Colonic mucosa (tissue), 4 donors: Measurements from ENCODE around the gene OAT. TPM values are rescaled to one million over a fixed set of nuclear protein-coding genes. Genes with fewer than 3 reads are reported as not detected.

Source experiments
- DNase-seq: peaks from one replicate; pipeline ENCODE4 v3.0.0-alpha.2; 2020
- H3K27ac ChIP-seq: fragments of 200-600 bp; one replicate; pipeline ENCODE4 v1.8.0; 2021
- H3K27me3 ChIP-seq: fragments of 200-600 bp; one replicate; pipeline ENCODE4 v1.8.0; 2021
- H3K36me3 ChIP-seq: fragments of 200-600 bp; one replicate; pipeline ENCODE4 v1.8.0; 2021
- H3K4me1 ChIP-seq: fragments of 200-600 bp; one replicate; pipeline ENCODE4 v1.8.0; 2021; ENCODE audit warnings: mild to moderate bottlenecking
- H3K4me3 ChIP-seq: fragments of 200-600 bp; one replicate; pipeline ENCODE4 v1.8.0; 2021
- H3K9ac ChIP-seq, 2 donors: one replicate each; pipeline ENCODE4 v1.7.0; 2013; ENCODE audit warnings: control low read depth in 2 of 2, low read depth in 2 of 2, low read length in 2 of 2
- H3K9me3 ChIP-seq: fragments of 200-600 bp; one replicate; pipeline ENCODE4 v1.8.0; 2021
- CTCF ChIP-seq: fragments of 200-600 bp; IDR thresholded peaks from one replicate; pipeline ENCODE4 v1.8.0; 2022; ENCODE audit warnings: antibody characterized with exemption, mild to moderate bottlenecking
- intact Hi-C: fragments of 100-400 bp; cut with DNase I; formaldehyde crosslinking; loops from one replicate; pipeline ENCODE4 v1.14.1; 2022
- total RNA-seq, 2 donors: library from RNA; stranded (reverse); fragmentation: NEBNext Ultra II Directional in 1 of 2; extraction: Animal tissue kit (Norgen Biotek cat#: 25700) in 1 of 2; gene quantifications; one replicate each; pipeline ENCODE4 v1.2.1, GENCODE V29; 2021
- donor health status: healthy.
- donor health status: DM: no; HTN: no; CAD: no.
- donor health status: DM: no; HTN: no; CAD: no.

The OAT gene
- total RNA-seq, 2 donors from 2014 or later, result 65.0 to 113 TPM

GRCh38 chr10:124380256-124380995 is 38.3 kb downstream of the OAT start:
- Histone ChIP-seq H3K9ac (no peak overlapping the region), H3K36me3 (no peaks in the 10 kb centered on the region), H3K27ac (no peak overlapping the region), H3K4me3 (no peak overlapping the region), H3K9me3 (no peaks in the 10 kb centered on the region), H3K27me3 (peaks cover 6% of the 10 kb centered on the region), H3K4me1 (no peaks in the 10 kb centered on the region)
- DNase-seq, result no peak
- intact Hi-C loops, result loop anchor here (10.0 kb wide), 1 partner anchor 796 kb away; no protein-coding TSS in a partner anchor
- TF ChIP-seq CTCF, result no peak

- Histone ChIP-seq H3K4me1 (no peaks in the 10 kb centered on the region), H3K9ac (no peak overlapping the region), H3K27ac (no peak overlapping the region), H3K4me3 (no peak overlapping the region), H3K9me3 (no peaks in the 10 kb centered on the region), H3K27me3 (peaks cover 6% of the 10 kb centered on the region), H3K36me3 (no peaks in the 10 kb centered on the region)
- DNase-seq, result no peak
- intact Hi-C loops, result loop anchor here (10.0 kb wide), 1 partner anchor 795 kb away; no protein-coding TSS in a partner anchor
- no peak for TF ChIP-seq CTCF
These were observed 39.0 kb downstream of the OAT start for GRCh38 chr10:124379609-124380193.

GRCh38 chr10:124378881-124379471 is 39.7 kb downstream of the OAT start:
- no peak overlapping the region for H3K4me3 ChIP-seq
- no peak for TF ChIP-seq CTCF
- intact Hi-C loops, result no loop called here
- peaks cover 6% of the 10 kb centered on the region for H3K27me3 ChIP-seq
- no peaks in the 10 kb centered on the region for H3K4me1 ChIP-seq
- H3K9ac ChIP-seq, result no peak overlapping the region
- H3K9me3 ChIP-seq, result no peaks in the 10 kb centered on the region
- H3K36me3 ChIP-seq, result no peaks in the 10 kb centered on the region
- no peak for DNase-seq
- no peak overlapping the region for H3K27ac ChIP-seq

- Histone ChIP-seq H3K36me3 (no peaks in the 10 kb centered on the region), H3K9me3 (no peaks in the 10 kb centered on the region), H3K27me3 (peaks cover 6% of the 10 kb centered on the region), H3K9ac (no peak overlapping the region), H3K4me1 (no peaks in the 10 kb centered on the region), H3K4me3 (no peak overlapping the region), H3K27ac (no peak overlapping the region)
- intact Hi-C loops, result no loop called here
- no peak for DNase-seq
- TF ChIP-seq CTCF, result no peak
These were observed 40.5 kb downstream of the OAT start for GRCh38 chr10:124378271-124378670.

- no peak for DNase-seq
- H3K36me3 ChIP-seq, result no peaks in the 10 kb centered on the region
- no peak overlapping the region for H3K9ac ChIP-seq
- intact Hi-C loops, result no loop called here
- no peaks in the 10 kb centered on the region for H3K9me3 ChIP-seq
- no peaks in the 10 kb centered on the region for H3K4me1 ChIP-seq
- no peak for TF ChIP-seq CTCF
- H3K27me3 ChIP-seq, result peaks cover 6% of the 10 kb centered on the region
- H3K4me3 ChIP-seq, result no peak overlapping the region
- H3K27ac ChIP-seq, result no peak overlapping the region
These were observed 41.6 kb downstream of the OAT start for GRCh38 chr10:124377101-124377500.
